Left lung (tissue), 10 donors: Measurements from ENCODE around the gene ERBB3. TPM values are rescaled to one million over a fixed set of nuclear protein-coding genes. Genes with fewer than 3 reads are reported as not detected.

Source experiments
- ATAC-seq: fragments of 200-7000 bp; cut with Tn5 transposase; one replicate; pipeline ENCODE4 v1.9.1; 2020; ENCODE audit warnings: moderate library complexity
- DNase-seq, 4 donors: peaks; one replicate each; pipeline ENCODE4 v3.0.0-alpha.2; 2013 to 2020
- H3K27ac ChIP-seq, 2 donors: fragments of 200-600 bp; sonication (generic) in 1 of 2; one replicate each; pipeline versions ENCODE4 v1.5.0 to v1.8.0; 2020 to 2021
- H3K27me3 ChIP-seq, 2 donors: fragments of 200-600 bp; sonication (generic) in 1 of 2; one replicate each; pipeline versions ENCODE4 v1.5.0 to v1.8.0; 2020 to 2021
- H3K36me3 ChIP-seq, 2 donors: fragments of 200-600 bp; sonication (generic) in 1 of 2; one replicate each; pipeline versions ENCODE4 v1.5.0 to v1.8.0; 2020 to 2021
- H3K4me1 ChIP-seq, 2 donors: fragments of 200-600 bp; one replicate each; pipeline ENCODE4 v1.8.0; 2021
- H3K4me3 ChIP-seq, 2 donors: fragments of 200-600 bp; sonication (generic) in 1 of 2; one replicate each; pipeline versions ENCODE4 v1.5.0 to v1.8.0; 2020 to 2021; ENCODE audit warnings: mild to moderate bottlenecking in 1 of 2
- H3K9me3 ChIP-seq, 2 donors: fragments of 200-600 bp; sonication (generic) in 1 of 2; one replicate each; pipeline versions ENCODE4 v1.5.0 to v1.8.0; 2020 to 2021
- CTCF ChIP-seq, 2 donors: fragments of 200-600 bp; sonication (generic) in 1 of 2; IDR thresholded peaks; one replicate each; pipeline versions ENCODE4 v1.5.0 to v1.8.0; 2021; ENCODE audit warnings: antibody characterized with exemption in 2 of 2
- intact Hi-C, 2 donors: fragments of 100-400 bp; cut with DNase I; formaldehyde crosslinking; loops; one replicate each; pipeline versions ENCODE4 v1.11.2 to v1.14.2; 2022
- polyA plus RNA-seq, 6 donors: library from polyadenylated mRNA; unstranded; fragments of 120-200 nt; gene quantifications; one replicate each; pipeline ENCODE4 v1.2.1, GENCODE V29; 2013; ENCODE audit not compliant: insufficient read length in 6 of 6
- total RNA-seq, 2 donors: library from RNA; stranded (reverse); fragmentation: NEBNext Ultra II Directional; extraction: Animal tissue kit (Norgen Biotek cat#: 25700); gene quantifications; one replicate each; pipeline ENCODE4 v1.2.1, GENCODE V29; 2021
- donor health status: DM: no; HTN: yes; CAD: no.
- donor health status: DM: no; HTN: no; CAD: no.

The ERBB3 gene
- total and polyA plus RNA-seq, 8 donors, result 38.6 to 96.1 (median 82.1) TPM

- no peak overlapping the region for H3K4me3 ChIP-seq
- TF ChIP-seq CTCF (IDR thresholded peaks at IDR 0.05), result no peak
These were observed 17.8 kb downstream of the ERBB3 start for GRCh38 chr12:56097738-56098137.

GRCh38 chr12:56098592-56098991, 18.6 kb downstream of the ERBB3 start:
- intact Hi-C loops, result no loop called here
- DNase-seq (no peak), ATAC-seq (no peak)
- H3K27ac ChIP-seq, result no peak overlapping the region
- H3K27me3 ChIP-seq, result peaks cover 0 to 3% of the 10 kb centered on the region in 2 donors
- TF ChIP-seq CTCF (IDR thresholded peaks at IDR 0.05), result no peak
- no peaks in the 10 kb centered on the region for H3K9me3 ChIP-seq
- peaks cover 0 to 9% of the 10 kb centered on the region in 2 donors for H3K4me1 ChIP-seq
- peaks cover 0 to 25% of the 10 kb centered on the region in 2 donors for H3K36me3 ChIP-seq
- no peak overlapping the region for H3K4me3 ChIP-seq

More at GRCh38 chr12:56097738-56098137, 17.8 kb downstream of the ERBB3 start:
- H3K27me3 ChIP-seq, result peaks cover 0 to 3% of the 10 kb centered on the region in 2 donors
- no peaks in the 10 kb centered on the region for H3K9me3 ChIP-seq
- peaks cover 0 to under 1% of the 10 kb centered on the region in 2 donors for H3K4me1 ChIP-seq
- DNase-seq (no peak), ATAC-seq (no peak)
- intact Hi-C loops, result no loop called here
- peaks cover 0 to 25% of the 10 kb centered on the region in 2 donors for H3K36me3 ChIP-seq
- H3K27ac ChIP-seq, result no peak overlapping the region

- Histone ChIP-seq H3K27ac (no peak overlapping the region), H3K4me1 (peaks cover 0 to 12% of the 10 kb centered on the region in 2 donors), H3K4me3 (no peak overlapping the region), H3K36me3 (peaks cover 0 to 21% of the 10 kb centered on the region in 2 donors), H3K9me3 (no peaks in the 10 kb centered on the region), H3K27me3 (peaks cover 0 to 3% of the 10 kb centered on the region in 2 donors)
- ATAC-seq, result no peak
- intact Hi-C loops, result no loop called here
- TF ChIP-seq CTCF (IDR thresholded peaks at IDR 0.05), result no peak
- DNase-seq, result no peak
These were observed 19.8 kb downstream of the ERBB3 start for GRCh38 chr12:56099787-56100186.

- Histone ChIP-seq H3K27me3 (no peaks in the 10 kb centered on the region), H3K4me1 (peaks cover 7 to 22% of the 10 kb centered on the region in 2 donors), H3K4me3 (no peak overlapping the region), H3K36me3 (peaks cover 0 to 21% of the 10 kb centered on the region in 2 donors), H3K27ac (no peak overlapping the region), H3K9me3 (no peaks in the 10 kb centered on the region)
- ATAC-seq, result no peak
- no peak for TF ChIP-seq CTCF (IDR thresholded peaks at IDR 0.05)
- DNase-seq, result no peak
- intact Hi-C loops, result no loop called here
These were observed 21.1 kb downstream of the ERBB3 start for GRCh38 chr12:56101045-56101444.

GRCh38 chr12:56102683-56103065, 22.7 kb downstream of the ERBB3 start:
- DNase-seq, result no peak
- peaks cover 7 to 31% of the 10 kb centered on the region in 2 donors for H3K4me1 ChIP-seq
- no peaks in the 10 kb centered on the region for H3K27me3 ChIP-seq
- no peak for ATAC-seq
- H3K27ac ChIP-seq, result no peak overlapping the region
- TF ChIP-seq CTCF (IDR thresholded peaks at IDR 0.05), result no peak
- intact Hi-C loops, result no loop called here
- peaks cover 0 to 29% of the 10 kb centered on the region in 2 donors for H3K36me3 ChIP-seq
- H3K9me3 ChIP-seq, result no peaks in the 10 kb centered on the region
- H3K4me3 ChIP-seq, result no peak overlapping the region
